Measurements from ENCODE around the gene ZNF544.
A peak's percentile ranks its signal among the peaks of the same experiment; 100 is the strongest.
"Not testable (repeated sequence)": the region's sequence is repeated elsewhere in the genome, so short reads cannot be mapped to it uniquely, and the experiment has no call there.

Gene ZNF544

DNA sequence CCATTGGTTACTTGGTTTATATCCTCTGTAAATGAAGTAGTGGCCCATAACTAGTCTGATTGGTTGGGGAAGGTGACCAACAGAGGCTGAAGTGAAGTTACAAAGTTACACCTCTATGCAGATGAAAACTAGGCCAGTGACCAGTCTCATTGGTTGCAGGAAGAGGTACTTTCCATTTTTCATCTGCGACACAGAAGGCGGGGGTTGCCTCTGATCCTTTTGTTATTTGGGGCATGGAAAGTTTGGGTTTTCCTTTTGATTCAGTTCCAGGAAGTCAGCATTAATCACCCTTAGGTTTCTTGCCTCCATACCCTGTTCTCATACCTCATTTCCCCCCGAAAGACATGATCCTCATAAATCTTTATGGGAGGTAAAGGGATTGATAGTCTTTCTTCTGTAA lies 20.2 kb downstream of the ZNF544 start:
- DNase-seq (ENCODE audit: extremely low spot score, insufficient read length, low read depth) = no peak
- FAIRE-seq = no peak

GRCh38 chr19:58252102-58252685 lies 23.5 kb downstream of the ZNF544 start:
- no peak for DNase-seq (ENCODE audit: extremely low spot score, insufficient read length, low read depth)
- no peak for FAIRE-seq

GRCh38 chr19:58258259-58258658 lies 29.5 kb downstream of the ZNF544 start:
- not testable (repeated sequence) for FAIRE-seq

DNA sequence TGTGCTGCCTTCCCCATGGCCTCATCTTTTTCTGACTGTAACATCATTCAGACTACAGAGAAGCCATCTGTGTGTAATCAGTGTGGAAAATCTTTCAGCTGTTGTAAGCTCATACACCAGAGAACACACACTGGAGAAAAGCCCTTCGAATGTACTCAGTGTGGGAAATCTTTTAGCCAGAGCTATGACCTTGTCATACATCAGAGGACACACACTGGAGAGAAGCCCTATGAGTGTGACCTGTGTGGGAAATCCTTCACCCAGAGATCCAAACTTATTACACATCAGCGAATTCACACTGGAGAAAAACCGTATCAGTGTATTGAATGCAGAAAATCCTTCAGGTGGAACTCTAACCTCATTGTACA lies 32.9 kb downstream of the ZNF544 start:
- FAIRE-seq (no peak), DNase-seq (ENCODE audit: extremely low spot score, insufficient read length, low read depth) (no peak)

More at GRCh38 chr19:58258259-58258658, 29.5 kb downstream of the ZNF544 start:
- not testable (repeated sequence) for DNase-seq (ENCODE audit: extremely low spot score, insufficient read length, low read depth)

DNA sequence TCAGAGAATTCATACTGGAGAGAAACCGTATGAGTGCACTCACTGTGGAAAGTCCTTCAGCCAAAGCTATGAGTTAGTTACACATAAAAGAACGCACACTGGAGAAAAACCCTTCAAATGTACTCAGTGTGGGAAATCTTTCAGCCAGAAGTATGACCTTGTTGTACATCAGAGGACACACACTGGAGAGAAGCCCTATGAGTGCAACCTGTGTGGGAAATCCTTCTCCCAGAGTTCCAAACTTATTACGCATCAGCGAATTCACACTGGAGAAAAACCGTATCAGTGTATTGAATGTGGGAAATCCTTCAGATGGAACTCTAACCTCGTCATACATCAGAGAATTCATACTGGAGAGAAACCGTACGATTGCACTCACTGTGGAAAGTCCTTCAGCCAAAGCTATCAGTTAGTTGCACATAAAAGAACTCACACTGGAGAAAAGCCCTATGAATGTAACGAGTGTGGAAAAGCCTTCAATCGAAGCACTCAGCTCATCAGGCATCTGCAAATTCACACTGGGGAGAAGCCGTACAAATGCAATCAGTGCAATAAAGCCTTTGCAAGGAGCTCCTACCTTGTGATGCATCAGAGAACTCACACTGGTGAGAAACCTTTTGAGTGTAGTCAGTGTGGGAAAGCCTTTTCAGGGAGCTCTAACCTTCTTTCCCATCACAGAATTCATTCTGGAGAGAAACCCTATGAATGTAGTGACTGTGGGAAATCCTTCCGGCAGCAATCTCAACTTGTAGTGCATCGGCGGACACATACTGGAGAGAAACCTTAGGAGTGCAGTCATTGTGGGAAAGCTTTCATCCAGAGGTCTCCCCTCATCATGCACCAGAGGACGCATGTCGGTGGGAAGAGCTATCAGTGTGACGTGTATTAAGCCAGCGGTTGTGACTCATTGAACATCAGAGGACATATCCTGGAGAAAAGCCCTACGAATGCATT lies 33.5 kb downstream of the ZNF544 start:
- no peak for FAIRE-seq

GRCh38 chr19:58262922-58263296 lies 34.2 kb downstream of the ZNF544 start:
- FAIRE-seq (no peak), DNase-seq (ENCODE audit: extremely low spot score, insufficient read length, low read depth) (no peak)

More for the DNA sequence above, 33.5 kb downstream of the ZNF544 start:
- no peak for DNase-seq (ENCODE audit: extremely low spot score, insufficient read length, low read depth)

- FAIRE-seq = no peak
- no peak for DNase-seq (ENCODE audit: extremely low spot score, insufficient read length, low read depth)
Measured at GRCh38 chr19:58265100-58265499, 36.4 kb downstream of the ZNF544 start.

DNA sequence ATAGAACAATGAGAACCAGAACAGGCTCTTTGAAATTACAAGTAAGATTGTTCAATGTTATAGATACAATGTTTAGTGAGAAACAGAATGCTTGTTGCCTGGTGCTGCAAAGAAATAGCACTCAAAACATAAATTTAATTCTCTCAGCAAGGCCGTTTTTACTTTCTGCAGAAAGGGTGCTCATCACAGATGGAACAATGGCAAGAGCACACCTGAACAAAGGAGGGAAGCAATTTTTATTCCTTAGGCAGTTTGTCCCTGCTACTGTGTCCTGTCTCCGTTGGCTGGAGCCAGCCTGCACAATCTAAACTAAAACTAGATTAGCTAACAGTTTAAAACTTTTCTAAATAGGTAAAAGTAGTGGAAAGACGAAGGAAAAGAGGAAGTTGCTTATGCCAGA lies 39.6 kb downstream of the ZNF544 start:
- DNase-seq (ENCODE audit: extremely low spot score, insufficient read length, low read depth) (no peak), FAIRE-seq (no peak)

DNA sequence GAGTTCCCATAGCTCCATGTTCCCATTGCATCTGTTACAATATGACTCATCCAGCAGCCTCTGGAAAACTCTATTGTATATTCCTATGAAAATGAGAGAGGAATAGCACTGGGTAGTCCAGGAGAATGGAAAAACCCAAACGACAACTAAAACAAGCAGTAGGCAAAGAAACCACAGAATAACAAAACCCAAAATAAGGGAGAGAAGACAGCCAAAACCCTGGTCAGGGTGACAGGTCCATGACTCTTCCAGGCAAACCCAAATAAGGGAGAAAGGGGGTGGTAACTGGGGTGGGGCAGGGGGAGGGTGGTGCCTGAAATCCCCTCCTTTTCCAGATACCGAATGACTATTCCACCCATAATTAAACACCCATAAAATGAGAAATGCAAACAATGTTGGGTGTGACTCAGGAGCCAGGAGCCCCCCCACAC lies 46.1 kb downstream of the ZNF544 start:
- DNase-seq (ENCODE audit: extremely low spot score, insufficient read length, low read depth) (no peak), FAIRE-seq (no peak)

GRCh38 chr19:58275564-58275963 lies 46.9 kb downstream of the ZNF544 start:
- no peak for FAIRE-seq
- DNase-seq (ENCODE audit: extremely low spot score, insufficient read length, low read depth) = no peak

- FAIRE-seq = no peak
Measured at GRCh38 chr19:58277197-58277596, 48.5 kb downstream of the ZNF544 start.

DNA sequence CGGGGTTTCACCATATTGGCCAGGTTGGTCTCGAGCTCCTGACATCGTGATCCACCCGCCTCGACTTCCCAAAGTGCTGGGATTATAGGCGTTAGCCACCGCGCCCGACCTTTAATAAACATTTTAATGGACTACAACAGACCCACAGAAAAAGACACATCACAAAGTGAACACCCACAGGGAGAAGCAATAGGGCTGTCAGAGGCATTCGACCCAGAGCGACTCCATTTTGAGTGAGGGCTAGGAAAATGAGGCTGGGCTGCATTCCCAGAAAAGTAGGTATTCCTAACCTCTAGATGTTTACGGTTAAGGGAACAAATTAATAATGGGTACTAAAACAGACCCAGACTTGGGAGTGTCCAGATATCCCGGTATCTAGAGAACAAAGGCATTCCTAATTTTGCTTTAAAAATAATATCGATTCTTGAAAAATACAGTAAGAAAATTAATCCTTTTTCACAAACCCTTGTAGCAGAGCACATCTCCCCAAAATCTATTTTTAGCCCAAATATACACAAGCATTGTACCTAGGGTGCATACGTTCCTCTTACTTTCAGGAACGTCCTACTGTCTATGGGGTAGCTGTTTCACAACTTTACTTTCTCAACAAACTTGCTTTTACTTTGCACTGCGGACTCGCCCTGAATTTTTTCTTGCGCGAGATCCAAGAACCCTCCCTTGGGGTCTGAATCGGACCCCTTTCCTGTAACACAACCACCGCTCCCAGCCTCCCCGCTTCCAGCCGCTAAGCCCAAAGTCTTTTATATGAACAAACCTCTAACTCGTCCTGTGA lies 49.2 kb downstream of the ZNF544 start:
- DNase-seq (ENCODE audit: extremely low spot score, insufficient read length, low read depth) = no peak
- no peak for FAIRE-seq

More at GRCh38 chr19:58277197-58277596, 48.5 kb downstream of the ZNF544 start:
- no peak for DNase-seq (ENCODE audit: extremely low spot score, insufficient read length, low read depth)

DNA sequence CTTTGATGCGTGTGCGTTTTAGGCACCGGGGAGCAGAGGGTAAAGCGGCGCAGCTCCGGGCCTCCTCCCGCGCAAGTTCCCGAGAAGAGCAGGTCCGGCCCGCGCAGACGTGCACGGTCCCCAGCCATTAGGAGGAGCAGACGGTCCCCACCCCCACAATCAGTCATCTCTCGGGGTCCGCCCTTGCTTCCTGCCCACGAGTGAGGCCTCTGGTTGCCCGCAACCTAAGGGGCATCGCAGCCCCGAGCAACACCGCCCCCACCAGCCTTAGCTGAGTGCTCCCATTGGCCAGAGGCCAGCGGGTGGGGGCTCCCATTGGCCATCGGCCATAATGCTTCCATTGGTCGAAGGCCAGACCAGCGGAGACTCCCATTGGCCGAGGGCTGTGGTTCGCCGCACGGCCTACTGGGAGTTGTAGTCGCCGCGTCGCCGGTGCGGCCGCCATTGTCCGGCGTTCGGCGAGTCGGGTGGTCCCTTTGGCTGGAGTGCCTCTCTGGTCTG lies 49.9 kb downstream of the ZNF544 start, which contains the start of gene ZNF8:
TSS of gene ZNF8 (plus strand) at position 415 of the 501 bp plus-strand sequence. CDS start 127 bp downstream, outside the sequence.
- FAIRE-seq = peak; percentile 97
- DNase-seq (ENCODE audit: extremely low spot score, insufficient read length, low read depth) = peak; percentile 99

DNA sequence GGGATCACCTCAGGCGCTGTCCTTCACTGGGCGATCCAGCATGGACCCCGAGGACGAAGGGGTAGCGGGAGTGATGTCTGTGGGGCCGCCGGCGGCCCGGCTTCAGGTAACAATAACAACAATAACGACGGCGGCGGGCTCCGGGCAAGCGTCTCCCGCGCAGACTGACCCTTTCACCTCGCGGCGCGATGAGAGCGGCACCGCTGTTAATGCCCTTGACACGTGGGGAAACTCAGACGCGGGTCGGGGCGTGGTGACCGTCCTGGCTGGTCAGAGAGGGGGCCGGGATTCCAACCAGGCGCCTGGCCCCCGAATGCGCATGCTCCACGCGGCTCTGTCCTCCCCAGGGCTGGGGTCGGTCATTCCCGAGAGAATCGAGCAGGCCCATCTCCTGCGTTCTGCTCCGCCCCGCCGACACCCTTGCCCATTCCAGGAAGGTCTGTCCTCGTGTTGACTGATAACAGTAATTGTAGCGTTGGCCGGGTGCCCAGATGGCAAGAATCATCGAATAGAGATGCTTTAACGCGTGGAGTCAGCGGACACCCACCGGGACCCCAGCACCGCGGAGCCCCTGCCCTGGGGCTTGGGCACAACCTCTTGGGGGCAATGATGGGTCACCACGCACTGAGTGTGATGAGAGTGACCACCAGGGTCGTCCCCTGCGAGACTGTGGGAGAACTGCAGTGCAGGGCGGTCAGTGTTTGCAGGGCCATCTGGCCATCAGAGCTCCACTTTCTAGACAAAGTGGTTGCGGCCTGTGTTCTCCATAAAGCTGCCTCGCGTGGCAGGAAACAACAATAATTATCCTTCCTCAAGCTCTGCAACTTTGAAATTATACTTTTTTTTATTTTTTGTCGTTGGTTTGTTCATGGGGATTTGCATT lies 50.6 kb downstream of the ZNF544 start:
- peak; percentile 14 for DNase-seq (ENCODE audit: extremely low spot score, insufficient read length, low read depth)
- peak; percentile 29 for FAIRE-seq

GRCh38 chr19:58279925-58280316 lies 51.2 kb downstream of the ZNF544 start:
- DNase-seq (ENCODE audit: extremely low spot score, insufficient read length, low read depth) = no peak
- FAIRE-seq = no peak

DNA sequence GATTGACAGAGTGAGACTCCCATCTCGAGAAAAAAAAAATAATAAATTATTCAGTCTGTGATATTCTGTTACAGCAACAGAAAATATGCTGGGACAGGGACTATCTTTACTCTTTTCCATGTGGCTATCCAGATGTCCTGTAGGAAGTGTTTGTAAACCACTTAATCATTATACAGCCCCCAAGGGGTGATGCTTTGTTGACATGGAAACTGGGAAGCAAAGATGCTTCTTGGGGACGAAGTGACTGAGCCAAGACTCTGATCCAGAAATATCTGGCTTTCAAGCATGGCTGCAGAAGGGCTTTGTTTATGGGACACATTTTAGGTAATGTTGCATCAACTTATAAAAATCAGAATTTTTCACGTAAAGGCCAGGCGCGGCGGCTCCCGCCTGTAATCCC lies 55.5 kb downstream of the ZNF544 start:
- no peak for FAIRE-seq

GRCh38 chr19:58291943-58292342 lies 63.2 kb downstream of the ZNF544 start:
- FAIRE-seq = no peak
- DNase-seq (ENCODE audit: extremely low spot score, insufficient read length, low read depth) = no peak

More for the DNA sequence above, 55.5 kb downstream of the ZNF544 start:
- DNase-seq (ENCODE audit: extremely low spot score, insufficient read length, low read depth) = no peak

DNA sequence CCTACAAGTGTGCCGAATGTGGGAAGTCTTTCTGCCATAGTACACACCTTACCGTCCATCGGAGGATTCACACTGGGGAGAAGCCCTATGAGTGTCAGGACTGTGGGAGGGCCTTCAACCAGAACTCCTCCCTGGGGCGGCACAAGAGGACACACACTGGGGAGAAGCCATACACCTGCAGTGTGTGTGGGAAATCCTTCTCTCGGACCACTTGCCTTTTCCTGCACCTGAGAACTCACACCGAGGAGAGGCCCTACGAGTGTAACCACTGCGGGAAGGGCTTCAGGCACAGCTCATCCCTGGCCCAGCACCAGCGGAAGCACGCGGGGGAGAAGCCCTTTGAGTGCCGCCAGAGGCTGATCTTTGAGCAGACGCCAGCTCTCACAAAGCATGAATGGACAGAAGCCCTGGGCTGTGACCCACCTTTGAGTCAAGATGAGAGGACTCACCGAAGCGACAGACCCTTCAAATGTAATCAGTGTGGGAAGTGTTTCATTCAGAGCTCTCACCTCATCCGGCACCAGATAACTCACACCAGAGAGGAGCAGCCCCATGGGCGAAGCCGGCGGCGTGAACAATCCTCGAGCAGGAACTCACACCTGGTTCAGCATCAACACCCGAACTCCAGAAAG lies 66.1 kb downstream of the ZNF544 start:
- DNase-seq (ENCODE audit: extremely low spot score, insufficient read length, low read depth) (no peak), FAIRE-seq (no peak)

GRCh38 chr19:58296104-58296503 lies 67.4 kb downstream of the ZNF544 start:
- DNase-seq (ENCODE audit: extremely low spot score, insufficient read length, low read depth) (no peak), FAIRE-seq (no peak)
